Muscle layer of colon (tissue), 2 donors: Measurements from ENCODE around the gene ABCA4.

Experiments used
- H3K27ac ChIP-seq: one replicate; pipeline ENCODE4 v1.7.0; 2013; ENCODE audit warnings: low read depth, mild to moderate bottlenecking, low read length, moderate library complexity
- H3K27me3 ChIP-seq, 2 donors: one replicate each; pipeline ENCODE4 v1.7.0; 2013; ENCODE audit warnings: low read length in 2 of 2, mild to moderate bottlenecking in 2 of 2; ENCODE audit not compliant: insufficient read depth in 2 of 2, control insufficient read depth in 1 of 2
- H3K36me3 ChIP-seq: one replicate; pipeline ENCODE4 v1.7.0; 2013; ENCODE audit warnings: mild to moderate bottlenecking, low read length; ENCODE audit not compliant: insufficient read depth
- H3K4me1 ChIP-seq: one replicate; pipeline ENCODE4 v1.7.0; 2013; ENCODE audit warnings: mild to moderate bottlenecking, low read length; ENCODE audit not compliant: insufficient read depth
- H3K4me3 ChIP-seq, 2 donors: one replicate each; pipeline ENCODE4 v1.7.0; 2013; ENCODE audit warnings: low read length in 2 of 2, low read depth in 1 of 2, mild to moderate bottlenecking in 1 of 2, moderate library complexity in 1 of 2
- H3K9ac ChIP-seq: one replicate; pipeline ENCODE4 v1.7.0; 2013; ENCODE audit warnings: low read length
- H3K9me3 ChIP-seq: one replicate; pipeline ENCODE4 v1.7.0; 2013; ENCODE audit warnings: mild to moderate bottlenecking, low read length
- donor health status: abdominal sarcoma.
- donor health status: Adenocarcinoma of cecum.

ABCA4 gene

DNA sequence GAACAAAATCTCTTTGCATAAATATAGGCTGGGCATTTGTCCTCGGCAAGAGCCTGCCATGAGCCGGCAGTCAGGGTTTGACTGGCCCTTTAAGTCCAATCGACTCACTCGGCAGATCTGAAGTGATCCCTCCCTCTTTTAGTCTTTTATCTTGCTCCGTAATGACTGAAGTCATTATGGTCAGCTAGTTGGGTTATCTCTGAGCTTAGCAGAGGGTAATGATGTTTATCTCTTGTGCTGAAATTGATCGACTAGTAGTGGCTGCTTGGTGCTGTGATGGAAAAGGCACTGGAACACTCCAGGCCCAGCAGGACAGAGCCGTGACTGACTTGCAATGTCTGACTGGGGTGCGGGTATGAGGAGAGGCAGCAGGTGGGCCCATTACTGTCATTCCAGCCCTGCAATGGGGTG, 468 bp upstream of the ABCA4 start:
- peaks cover 5% of the 10 kb centered on the region for H3K4me1 ChIP-seq
- no peak overlapping the region for H3K4me3 ChIP-seq
- H3K9me3 ChIP-seq = no peaks in the 10 kb centered on the region
- no peak overlapping the region for H3K27ac ChIP-seq
- H3K9ac ChIP-seq = no peak overlapping the region
- no peaks in the 10 kb centered on the region for H3K36me3 ChIP-seq
- H3K27me3 ChIP-seq = no peaks in the 10 kb centered on the region

DNA sequence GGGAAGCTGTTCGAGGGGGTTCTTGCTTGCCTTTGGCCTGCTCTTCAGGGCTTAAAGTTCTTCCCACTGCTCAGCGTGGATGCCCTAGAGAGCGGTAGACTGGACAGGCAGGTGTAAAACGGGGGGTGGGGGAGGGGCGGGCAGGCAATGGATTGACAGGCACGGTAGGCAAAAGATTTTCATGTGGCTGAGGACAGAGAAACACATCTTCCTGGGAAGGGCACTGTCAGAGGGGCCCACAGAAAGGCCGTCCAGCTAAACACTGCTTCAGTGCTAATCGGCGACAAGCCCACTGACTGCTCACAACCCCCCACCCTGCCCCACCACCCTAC, 412 bp downstream of the ABCA4 start:
- no peaks in the 10 kb centered on the region for H3K9me3 ChIP-seq
- no peak overlapping the region for H3K4me3 ChIP-seq
- no peaks in the 10 kb centered on the region for H3K27me3 ChIP-seq
- no peak overlapping the region for H3K9ac ChIP-seq
- H3K27ac ChIP-seq = no peak overlapping the region
- peaks cover 5% of the 10 kb centered on the region for H3K4me1 ChIP-seq
- no peaks in the 10 kb centered on the region for H3K36me3 ChIP-seq

DNA sequence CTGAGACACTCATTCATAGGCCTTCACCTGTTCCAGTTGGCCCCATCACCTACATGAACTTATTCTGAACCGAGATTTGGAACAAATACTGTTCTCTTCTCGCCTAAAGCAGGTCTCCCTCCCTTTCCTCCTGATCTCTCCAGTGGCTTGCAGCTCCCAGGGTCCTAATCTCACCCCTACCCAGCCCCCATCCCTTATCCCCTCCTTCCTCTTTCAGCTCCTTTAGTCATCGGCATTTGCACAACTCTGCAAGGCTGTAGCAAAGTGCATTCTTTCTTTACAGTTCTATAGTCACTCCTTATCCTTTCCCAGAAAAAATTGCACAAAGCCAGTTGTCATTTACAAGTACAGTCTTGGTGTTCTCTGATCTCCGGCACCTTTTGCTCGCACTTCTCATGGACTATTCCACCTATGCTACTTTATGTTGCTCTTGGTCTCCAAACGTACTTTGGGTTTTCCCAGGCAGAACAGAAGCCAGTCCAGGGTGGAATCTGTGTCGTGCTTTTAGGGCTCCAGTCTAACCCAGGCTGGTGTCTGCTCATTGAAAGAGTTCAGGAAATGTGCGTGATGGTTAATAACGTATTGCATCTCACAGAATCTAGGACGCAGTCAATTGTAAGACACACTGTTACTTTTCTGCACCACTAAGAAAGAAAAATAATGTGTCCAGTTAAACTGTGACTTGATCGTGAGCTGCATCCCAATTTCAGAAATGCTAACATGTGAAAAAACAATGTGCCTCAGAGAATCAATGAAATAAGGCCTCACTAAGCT, 965 bp downstream of the ABCA4 start:
- Histone ChIP-seq H3K9ac (no peak overlapping the region), H3K36me3 (no peaks in the 10 kb centered on the region), H3K4me1 (peaks cover 5% of the 10 kb centered on the region), H3K27ac (no peak overlapping the region), H3K9me3 (no peaks in the 10 kb centered on the region), H3K4me3 (no peak overlapping the region), H3K27me3 (no peaks in the 10 kb centered on the region)

DNA sequence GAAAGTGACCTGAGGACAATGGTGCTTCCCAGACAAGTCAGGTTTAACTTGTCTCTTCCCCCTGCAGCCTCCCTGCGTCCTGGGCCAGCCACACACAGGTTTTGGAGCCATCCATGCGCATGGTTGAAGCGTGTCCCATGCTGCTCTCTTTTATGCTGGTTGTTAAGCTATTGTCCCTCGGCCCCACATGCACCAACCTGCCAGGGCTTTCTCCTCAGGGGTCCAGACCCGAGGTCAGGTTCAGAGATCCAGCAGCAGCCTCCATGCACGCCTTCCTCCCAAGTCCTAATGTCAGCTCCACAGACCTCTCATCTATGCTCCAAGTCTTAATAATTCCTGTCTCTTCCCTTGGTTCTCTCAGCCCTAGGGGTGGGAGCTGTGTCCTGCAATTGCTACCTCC, 1.6 kb downstream of the ABCA4 start:
- Histone ChIP-seq H3K4me1 (peaks cover 5% of the 10 kb centered on the region), H3K27me3 (no peaks in the 10 kb centered on the region), H3K4me3 (no peak overlapping the region), H3K9me3 (no peaks in the 10 kb centered on the region), H3K9ac (no peak overlapping the region), H3K36me3 (no peaks in the 10 kb centered on the region), H3K27ac (no peak overlapping the region)

DNA sequence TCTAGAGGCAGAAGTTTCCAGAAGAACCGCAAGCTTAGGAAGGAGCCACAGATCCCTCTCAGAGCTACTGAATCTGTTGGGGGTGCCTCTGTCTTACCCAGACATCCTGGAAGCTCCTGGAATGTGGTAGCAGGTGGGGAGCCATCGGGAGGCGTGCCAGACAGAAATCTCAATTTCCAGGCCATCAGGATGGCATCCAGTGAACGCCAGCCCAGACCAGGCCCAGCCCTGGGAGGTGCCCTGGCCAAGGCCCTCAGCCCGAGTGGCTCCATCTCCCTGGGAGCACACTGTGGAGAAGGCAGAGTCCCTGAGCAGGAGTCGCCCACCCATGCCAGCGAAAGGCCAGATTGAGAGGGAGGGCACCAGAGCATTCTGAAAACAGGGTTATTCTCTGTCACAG, 2.5 kb downstream of the ABCA4 start:
- Histone ChIP-seq H3K27ac (no peak overlapping the region), H3K36me3 (no peaks in the 10 kb centered on the region), H3K9ac (no peak overlapping the region), H3K27me3 (no peaks in the 10 kb centered on the region), H3K9me3 (no peaks in the 10 kb centered on the region), H3K4me3 (no peak overlapping the region), H3K4me1 (peaks cover 5% of the 10 kb centered on the region)

DNA sequence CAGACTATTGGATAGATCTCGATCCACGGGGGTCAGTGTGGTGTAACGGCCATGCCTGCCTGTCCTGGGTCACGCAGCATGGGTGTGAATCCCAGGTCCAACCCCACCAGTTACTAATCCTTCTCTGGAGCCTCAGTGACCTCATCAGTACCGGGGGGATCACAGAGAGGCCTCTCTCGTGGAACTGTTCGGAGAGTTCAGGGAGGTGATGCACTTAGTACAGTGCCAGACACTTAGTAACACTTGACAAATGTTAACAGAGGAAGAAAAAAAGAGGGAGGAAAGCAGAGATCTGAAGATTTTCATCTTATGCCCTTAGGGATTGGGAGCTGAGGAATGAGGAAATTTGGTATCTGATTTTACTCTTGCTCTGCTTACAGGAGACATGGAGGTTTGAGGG, 2.9 kb downstream of the ABCA4 start:
- H3K36me3 ChIP-seq = no peaks in the 10 kb centered on the region
- no peak overlapping the region for H3K9ac ChIP-seq
- H3K4me1 ChIP-seq = peaks cover 5% of the 10 kb centered on the region
- H3K4me3 ChIP-seq = no peak overlapping the region
- H3K27ac ChIP-seq = no peak overlapping the region
- no peaks in the 10 kb centered on the region for H3K27me3 ChIP-seq
- no peaks in the 10 kb centered on the region for H3K9me3 ChIP-seq

DNA sequence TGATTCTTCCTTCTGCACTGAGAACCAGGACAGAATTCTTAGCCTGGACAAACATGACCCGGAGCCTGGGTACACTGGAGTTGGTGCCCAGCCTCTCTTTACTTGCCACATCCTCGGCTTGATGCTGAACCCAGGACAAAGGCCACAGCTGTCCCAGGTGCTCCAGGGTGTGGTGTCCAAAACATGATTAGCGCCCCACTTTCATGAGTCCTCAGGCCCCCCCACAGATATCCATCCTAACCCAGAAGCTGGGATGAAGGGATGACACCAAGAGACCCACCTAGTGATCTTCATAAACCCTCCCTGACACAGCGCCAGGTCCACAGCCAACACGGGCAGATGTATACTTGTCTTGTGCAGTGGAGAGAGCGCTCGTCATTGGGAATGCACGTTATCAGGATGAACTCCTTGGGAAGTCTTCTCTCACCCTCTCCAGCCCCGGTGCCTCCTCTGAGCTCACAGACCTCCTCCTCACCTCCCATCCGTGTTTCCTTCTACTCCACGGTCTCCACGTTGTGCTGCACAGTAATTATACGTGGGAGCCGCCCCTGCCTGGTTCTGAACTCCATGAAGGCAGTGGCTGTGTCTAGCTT, 3.6 kb downstream of the ABCA4 start:
- Histone ChIP-seq H3K9ac (no peak overlapping the region), H3K27me3 (no peaks in the 10 kb centered on the region), H3K4me1 (peaks cover 5% of the 10 kb centered on the region), H3K27ac (no peak overlapping the region), H3K4me3 (no peak overlapping the region), H3K36me3 (no peaks in the 10 kb centered on the region), H3K9me3 (no peaks in the 10 kb centered on the region)

DNA sequence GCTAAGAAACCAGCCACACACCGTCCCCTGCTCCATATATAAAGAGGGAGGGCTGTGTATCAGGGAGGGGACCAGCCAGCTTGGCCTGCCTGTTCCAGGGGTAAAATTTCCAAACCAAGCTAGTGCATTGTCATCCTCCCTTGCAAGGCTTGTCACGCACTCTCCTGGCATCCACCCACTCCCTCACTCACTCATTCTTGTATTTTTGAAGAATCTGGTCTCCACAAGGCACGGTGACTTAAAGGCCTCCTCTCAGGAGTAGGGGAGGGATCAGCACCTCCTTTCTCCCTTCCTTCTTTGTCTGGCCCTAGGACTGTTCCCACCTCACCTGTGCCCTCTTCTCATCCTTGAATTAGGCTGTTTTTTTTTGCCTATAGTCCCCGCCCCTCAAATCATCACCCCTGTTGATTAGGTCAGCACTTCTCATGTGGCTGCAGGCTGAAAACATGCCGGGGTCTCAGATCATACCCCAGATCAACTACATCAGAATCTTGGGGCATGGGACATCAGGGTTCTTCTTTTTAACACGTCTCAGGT, 5.0 kb downstream of the ABCA4 start:
- Histone ChIP-seq H3K4me3 (no peak overlapping the region), H3K9ac (no peak overlapping the region), H3K36me3 (no peaks in the 10 kb centered on the region), H3K4me1 (peaks cover 5% of the 10 kb centered on the region), H3K9me3 (no peaks in the 10 kb centered on the region), H3K27me3 (no peaks in the 10 kb centered on the region), H3K27ac (no peak overlapping the region)

DNA sequence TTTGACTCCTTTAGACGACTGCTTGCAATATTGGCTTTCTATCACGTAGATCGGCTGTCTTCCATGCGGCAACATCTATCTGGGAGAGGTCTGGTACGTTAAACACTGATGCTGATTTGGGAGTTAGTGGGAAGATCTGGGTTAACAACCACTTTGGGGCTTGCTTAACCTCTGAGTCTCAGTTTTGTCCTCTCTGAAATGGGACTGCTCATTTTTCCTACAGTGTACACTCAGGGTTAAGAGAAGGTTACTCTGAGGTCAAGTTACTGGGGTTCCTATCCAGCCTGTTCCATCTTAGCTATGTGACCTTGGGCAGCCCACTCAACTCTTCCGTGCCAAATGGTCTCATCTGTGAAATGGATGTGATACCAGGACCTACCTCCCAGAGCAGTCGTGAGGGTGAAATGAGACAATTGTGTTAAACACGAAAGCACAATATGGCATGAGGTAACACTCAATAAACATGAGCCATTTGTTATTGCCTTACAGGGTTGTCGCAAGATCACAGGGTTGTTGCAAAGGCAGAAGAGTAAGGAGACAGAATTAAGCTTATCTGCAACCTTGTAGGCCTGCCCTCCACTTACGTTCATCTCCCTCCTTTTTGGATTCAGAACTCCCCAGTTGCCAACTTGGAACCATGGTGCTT, 5.6 kb downstream of the ABCA4 start:
- H3K4me3 ChIP-seq = no peak overlapping the region
- peaks cover 5% of the 10 kb centered on the region for H3K4me1 ChIP-seq
- no peak overlapping the region for H3K9ac ChIP-seq
- no peaks in the 10 kb centered on the region for H3K36me3 ChIP-seq
- no peaks in the 10 kb centered on the region for H3K9me3 ChIP-seq
- H3K27me3 ChIP-seq = no peaks in the 10 kb centered on the region
- no peak overlapping the region for H3K27ac ChIP-seq

DNA sequence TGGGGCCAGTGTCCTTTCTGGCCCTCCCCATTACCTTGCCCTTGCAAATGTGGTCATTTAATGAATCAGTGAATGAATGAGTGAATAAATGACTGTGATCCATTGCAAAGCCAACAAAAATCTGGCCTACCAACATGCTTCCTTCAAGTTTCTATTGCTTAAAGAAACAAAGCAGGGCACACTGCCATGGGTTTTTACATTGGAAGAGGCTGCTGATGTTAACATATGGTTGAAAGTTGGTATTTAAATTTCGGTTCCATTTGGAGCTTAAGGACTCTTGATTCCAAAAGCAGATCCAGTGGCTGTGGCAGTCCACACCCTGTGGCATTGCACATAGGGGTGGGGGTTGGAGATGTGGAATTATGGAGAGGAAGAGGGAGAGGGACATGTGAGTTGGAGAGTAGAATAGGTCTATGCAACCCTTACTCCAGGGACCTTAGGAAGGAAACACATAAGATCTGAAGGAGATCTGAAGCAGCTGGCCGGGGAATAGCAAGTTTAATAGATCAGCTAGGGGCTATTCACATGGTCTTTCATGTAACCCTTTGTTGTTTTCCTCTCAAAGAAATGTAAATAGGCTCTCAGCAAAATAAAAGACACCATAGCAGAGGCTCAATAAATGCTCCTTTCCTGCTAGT, 7.2 kb downstream of the ABCA4 start:
- Histone ChIP-seq H3K9me3 (no peaks in the 10 kb centered on the region), H3K27ac (no peak overlapping the region), H3K4me3 (no peak overlapping the region)

DNA sequence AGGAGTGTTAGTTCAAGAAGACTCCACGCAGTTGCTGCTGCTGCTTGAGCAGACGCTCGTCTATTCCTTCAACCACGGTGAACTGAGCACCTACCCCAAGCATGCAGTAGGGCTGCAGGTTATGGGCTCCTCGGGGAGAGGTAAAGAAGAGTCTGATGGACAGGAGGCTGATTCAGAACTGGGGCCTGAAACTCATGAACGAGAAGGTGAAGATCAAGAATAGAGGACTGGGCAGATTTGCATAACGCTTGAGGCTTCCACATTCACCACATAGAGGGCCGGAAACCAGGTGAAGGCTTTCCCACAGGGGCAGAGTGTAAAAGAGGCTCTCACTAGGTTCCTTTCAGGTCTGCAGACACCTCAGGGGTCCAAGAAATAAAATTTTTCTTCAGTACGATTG, 9.1 kb downstream of the ABCA4 start:
- no peaks in the 10 kb centered on the region for H3K9me3 ChIP-seq
- H3K27ac ChIP-seq = no peak overlapping the region
- no peaks in the 10 kb centered on the region for H3K4me1 ChIP-seq
- no peaks in the 10 kb centered on the region for H3K27me3 ChIP-seq
- no peak overlapping the region for H3K4me3 ChIP-seq
- H3K9ac ChIP-seq = no peak overlapping the region
- H3K36me3 ChIP-seq = no peaks in the 10 kb centered on the region

More for the DNA sequence above, 7.2 kb downstream of the ABCA4 start:
- Histone ChIP-seq H3K4me1 (peaks cover 5% of the 10 kb centered on the region), H3K27me3 (no peaks in the 10 kb centered on the region), H3K9ac (no peak overlapping the region), H3K36me3 (no peaks in the 10 kb centered on the region)
